Epithelial cell of proximal tubule (primary cell): ENCODE measurements around the gene DPCD. TPM values are rescaled to one million over a fixed set of nuclear protein-coding genes. Genes with fewer than 3 reads are reported as not detected.

Experiments used
- DNase-seq: peaks from one replicate; pipeline ENCODE4 v3.0.0-alpha.2; 2011; ENCODE audit warnings: low read depth
- H3K4me3 ChIP-seq: 2 replicates; pipeline ENCODE4 v1.5.1; 2011; ENCODE audit warnings: low read depth, mild to moderate bottlenecking, low read length
- total RNA-seq: library from RNA; depleted of rRNA; stranded (reverse); fragments of >200 nt; gene quantifications from 2 replicates; pipeline ENCODE4 v1.2.3, GENCODE V29; 2015
- TF ChIP-seq, protein P1 (sequence below): conservative IDR thresholded peaks from 2 replicates; pipeline ENCODE4 v1.5.1; 2012; ENCODE audit warnings: low read depth, mild to moderate bottlenecking, low read length

The DPCD gene
- total RNA-seq, 1 donor from 2014 or later = 65.6 TPM

DNA sequence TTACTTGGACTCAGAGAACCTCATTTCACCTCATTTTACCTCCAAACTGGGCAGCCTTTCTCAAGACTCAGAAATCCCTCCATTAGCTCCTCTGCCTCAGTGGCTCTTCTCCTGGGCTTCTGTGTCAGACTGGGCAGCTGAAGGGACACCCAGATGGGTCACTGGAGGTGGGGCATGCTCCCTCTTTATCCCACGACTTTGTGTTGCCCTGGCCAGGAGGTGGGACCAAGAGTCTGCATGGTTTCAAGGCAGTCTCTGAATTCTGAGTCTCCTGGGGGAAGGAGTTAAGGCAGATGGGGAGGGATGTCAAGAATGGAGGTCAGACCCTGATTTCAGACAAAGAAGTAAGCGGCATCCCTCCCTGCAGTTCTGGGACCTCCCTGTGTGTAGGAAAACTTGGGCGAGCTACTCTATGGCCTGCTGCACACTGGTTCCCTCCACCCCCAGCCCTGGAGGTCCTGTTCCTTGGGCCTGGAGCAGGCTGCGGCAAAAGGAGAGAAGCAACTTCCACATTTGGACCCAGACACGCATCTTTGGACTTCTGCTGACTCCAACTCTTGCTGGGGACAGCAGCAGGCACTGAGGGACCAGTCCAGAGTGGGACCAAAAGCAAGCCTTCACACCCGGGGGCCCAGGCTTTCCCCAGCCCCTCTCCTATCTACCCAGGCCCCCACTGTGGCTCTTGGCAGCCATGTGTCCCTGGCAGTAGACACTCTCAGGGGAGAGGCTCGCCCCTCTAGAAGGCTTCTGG is 10.8 kb upstream of the DPCD start:
- no peak overlapping the region for H3K4me3 ChIP-seq
- TF ChIP-seq, protein P1, sequence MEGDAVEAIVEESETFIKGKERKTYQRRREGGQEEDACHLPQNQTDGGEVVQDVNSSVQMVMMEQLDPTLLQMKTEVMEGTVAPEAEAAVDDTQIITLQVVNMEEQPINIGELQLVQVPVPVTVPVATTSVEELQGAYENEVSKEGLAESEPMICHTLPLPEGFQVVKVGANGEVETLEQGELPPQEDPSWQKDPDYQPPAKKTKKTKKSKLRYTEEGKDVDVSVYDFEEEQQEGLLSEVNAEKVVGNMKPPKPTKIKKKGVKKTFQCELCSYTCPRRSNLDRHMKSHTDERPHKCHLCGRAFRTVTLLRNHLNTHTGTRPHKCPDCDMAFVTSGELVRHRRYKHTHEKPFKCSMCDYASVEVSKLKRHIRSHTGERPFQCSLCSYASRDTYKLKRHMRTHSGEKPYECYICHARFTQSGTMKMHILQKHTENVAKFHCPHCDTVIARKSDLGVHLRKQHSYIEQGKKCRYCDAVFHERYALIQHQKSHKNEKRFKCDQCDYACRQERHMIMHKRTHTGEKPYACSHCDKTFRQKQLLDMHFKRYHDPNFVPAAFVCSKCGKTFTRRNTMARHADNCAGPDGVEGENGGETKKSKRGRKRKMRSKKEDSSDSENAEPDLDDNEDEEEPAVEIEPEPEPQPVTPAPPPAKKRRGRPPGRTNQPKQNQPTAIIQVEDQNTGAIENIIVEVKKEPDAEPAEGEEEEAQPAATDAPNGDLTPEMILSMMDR = no peak
- DNase-seq = no peak

- TF ChIP-seq, protein P1 = no peak
- H3K4me3 ChIP-seq = no peak overlapping the region
- DNase-seq = no peak
These were observed 9.9 kb upstream of the DPCD start for GRCh38 chr10:101578192-101578591.

- TF ChIP-seq, protein P1 = no peak
- H3K4me3 ChIP-seq = no peak overlapping the region
- no peak for DNase-seq
These were observed 9.2 kb upstream of the DPCD start for GRCh38 chr10:101578803-101579515.

GRCh38 chr10:101579516-101579870 is 8.6 kb upstream of the DPCD start:
- TF ChIP-seq, protein P1 = no peak
- DNase-seq = no peak
- no peak overlapping the region for H3K4me3 ChIP-seq

DNA sequence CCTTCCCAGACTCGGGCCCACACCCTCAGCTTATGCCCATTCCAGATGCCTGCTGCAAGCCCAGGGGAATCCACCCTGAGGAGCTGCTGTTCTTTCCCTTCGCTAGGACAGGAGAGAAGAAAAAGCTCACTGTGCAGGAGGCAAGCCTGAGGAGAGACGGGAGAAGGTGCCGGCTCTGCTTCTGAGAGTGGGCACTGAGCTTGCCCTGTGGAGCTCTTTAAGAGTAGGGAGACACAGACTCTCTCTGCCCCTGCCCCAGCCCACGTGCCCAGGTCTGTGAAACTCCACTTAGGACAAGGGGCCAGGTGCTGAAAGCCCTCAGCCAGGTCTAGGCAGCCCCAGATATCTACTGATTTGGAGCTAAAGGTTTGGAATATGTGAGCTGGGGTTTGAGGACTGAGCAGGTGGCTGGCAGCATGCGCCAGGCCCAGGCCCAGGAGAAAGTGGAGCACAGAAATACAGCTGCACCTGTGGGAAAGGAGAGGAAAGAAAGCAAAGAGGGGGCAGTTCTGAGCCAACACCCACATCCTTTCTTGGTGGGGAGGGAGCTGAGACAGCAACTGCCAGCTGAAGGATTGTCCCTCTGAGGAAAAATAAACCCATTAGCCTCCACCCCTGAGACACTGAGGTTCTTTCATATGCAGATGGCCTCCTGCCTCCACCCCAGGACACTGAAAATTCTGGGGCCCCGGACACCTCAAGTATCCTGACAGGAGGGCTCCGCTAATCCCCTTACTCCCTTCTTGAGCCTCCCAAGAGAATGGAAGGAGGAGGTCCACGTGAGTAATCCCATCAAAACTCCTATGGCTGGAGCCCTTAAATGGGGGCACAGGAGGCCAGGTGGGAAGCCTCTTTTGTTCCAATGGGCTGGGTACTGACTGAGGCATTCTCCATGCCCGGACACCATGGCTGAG is 7.4 kb upstream of the DPCD start:
- no peak overlapping the region for H3K4me3 ChIP-seq
- TF ChIP-seq, protein P1 = no peak
- DNase-seq = no peak

DNA sequence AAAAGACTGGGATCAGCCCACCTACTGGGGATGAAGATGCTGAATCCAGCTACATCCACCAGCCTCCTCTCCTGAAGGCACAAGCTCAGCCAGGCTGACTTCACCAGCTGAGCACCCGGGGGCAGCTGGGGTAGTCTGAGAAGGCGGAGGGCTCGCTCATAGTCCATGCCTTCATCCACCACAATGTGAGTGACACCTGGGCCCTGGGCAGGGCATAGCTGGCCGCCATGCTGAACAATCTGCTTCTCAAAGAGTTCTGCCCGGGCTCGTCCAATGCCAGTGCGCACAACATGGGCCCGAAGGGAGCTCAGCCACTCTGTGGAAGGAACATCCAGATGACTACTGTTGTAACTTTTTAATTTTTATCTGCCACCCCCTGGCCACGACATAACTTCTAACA is 2.3 kb upstream of the DPCD start:
- TF ChIP-seq, protein P1 = no peak
- no peak for DNase-seq

More for the DNA sequence above, 2.3 kb upstream of the DPCD start:
- no peak overlapping the region for H3K4me3 ChIP-seq
